GOT3 (cell line): Measurements from ENCODE around the gene DUS4L.

ENCODE experiments used
- DNase-seq: peaks from one replicate; lab custom pipeline; 2025; ENCODE audit warnings: mixed read lengths; lab: John Stamatoyannopoulos, UW

DUS4L gene

DNA sequence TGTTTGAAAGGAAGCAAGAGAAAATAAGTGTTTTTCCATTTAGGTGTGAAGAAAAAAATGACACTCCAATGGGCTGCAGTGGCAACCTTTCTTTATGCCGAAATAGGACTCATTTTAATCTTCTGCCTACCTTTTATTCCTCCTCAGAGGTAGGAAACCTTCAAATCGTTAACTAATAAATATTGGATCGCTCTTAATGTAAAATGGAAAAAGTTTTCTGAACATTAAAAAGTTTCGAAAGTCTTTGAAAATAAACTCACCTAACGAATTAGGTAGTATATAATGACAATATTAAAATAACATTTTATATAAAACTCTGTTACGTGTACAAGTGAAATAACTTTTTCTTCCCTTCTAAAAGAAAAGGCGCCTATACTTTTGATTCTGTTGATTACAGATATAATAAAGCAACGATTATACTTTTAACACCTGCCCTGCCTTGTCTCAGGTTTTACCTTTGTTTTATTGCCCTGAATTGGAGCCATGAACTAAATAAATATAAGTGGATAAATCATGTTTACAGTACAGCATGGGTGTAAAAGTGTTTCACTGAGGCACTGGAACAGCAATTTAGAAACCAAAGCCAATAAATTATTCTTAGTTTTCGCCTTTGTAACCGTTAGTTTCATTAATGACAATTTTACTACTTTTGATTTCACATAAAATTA lies 17.1 kb downstream of the DUS4L start:
- DNase-seq, result no peak

DNA sequence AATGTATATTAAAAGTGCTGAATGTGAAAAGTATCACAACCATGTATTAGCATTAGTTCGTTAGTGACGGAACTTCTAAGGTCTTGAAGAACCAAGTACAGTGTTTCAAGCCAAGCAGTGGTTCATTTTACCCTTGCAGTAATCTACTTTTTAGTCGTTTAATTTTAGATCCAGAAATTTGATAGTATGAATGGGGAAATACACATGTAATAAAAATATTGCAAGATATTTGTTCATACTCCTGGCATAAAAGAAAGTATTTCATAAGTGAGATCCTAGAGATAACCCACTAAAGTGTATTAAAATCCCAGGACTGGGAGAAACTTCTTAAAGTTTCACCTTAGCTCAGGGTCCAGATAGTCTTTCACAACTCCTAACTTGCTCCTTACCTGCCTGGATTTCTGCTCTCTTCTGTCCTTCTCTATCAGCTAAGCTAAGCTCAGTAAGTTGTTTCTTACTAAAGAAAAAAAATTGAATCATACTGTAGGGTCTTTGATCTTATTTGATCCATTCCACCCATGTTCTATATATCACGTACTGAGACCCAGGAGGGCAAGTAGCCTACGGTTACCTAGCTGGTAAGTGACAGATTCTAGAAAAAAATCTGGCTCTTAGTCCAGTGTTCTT lies 17.7 kb downstream of the DUS4L start:
- DNase-seq, result no peak

- DNase-seq, result no peak
These were observed 19.1 kb downstream of the DUS4L start for GRCh38 chr7:107582875-107583274.

GRCh38 chr7:107584716-107585115 lies 20.9 kb downstream of the DUS4L start:
- no peak for DNase-seq

GRCh38 chr7:107588529-107589130 lies 24.9 kb downstream of the DUS4L start:
- DNase-seq, result no peak

DNA sequence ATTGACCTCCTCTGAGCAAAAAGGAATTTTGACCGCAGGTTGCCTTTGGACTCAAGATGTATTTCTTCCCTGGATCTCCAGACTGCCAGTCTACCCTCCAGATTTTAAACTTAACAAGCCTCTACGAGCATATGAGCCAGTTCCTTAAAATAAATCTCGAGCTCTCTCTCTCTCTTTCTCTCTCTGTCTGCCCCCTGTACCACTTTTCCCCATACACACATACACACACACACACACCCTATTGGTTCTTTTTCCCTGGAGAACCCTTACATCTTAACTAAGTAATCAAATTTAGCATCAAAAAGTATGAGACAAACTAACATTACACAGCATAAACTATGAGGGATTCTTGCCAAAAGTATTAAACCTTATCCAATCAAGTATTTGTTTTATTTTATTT lies 27.6 kb downstream of the DUS4L start:
- no peak for DNase-seq

DNA sequence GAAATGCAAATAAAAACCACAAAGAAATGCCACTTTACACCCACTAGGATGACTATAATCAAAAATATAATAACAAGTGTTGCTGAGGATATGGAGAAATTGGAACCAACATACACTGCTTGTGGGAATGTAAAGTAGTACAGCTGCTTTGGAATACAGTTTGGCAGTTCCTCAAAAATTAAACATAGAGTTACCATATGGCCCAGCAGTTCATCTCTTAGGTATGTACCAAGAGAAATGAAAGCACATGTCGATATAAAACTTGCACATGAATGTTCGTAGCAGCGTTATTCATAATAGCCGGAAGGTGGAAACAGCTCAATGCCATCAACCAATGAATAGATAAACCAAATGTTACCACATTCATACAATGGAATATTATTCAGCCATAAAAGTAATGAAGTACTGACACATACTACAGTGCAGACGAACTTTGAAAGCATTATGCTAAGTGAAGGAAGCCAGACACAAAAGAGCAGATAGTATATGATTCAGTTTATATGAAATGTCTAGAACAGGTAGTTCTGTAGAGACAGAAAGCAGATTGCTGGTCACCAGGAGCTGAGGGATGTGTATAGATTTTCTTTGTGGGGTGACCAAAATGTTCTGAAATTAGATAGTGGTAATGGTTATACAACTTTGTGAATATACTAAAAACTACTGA lies 28.7 kb downstream of the DUS4L start:
- DNase-seq, result no peak

DNA sequence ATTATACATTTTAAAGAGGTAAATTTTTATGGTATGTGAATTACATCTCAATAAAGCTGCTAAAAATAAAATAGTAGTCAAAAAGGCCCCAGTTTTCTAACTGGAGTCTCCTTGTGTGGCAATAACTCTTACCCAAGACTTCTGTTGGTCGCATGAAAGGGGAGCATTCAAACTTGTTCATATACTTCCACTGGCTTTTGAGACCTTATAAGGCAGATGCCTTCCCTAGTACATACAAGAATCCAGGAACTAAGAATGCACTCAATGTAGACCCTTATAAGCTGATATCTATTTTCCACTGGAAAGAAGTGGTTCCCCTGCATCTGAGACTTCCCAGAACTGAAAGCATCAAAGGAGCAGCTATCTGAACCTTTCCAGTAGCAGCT lies 29.2 kb downstream of the DUS4L start:
- no peak for DNase-seq

- DNase-seq, result peak; percentile 11
These were observed 31.4 kb downstream of the DUS4L start for GRCh38 chr7:107594961-107595737.

DNA sequence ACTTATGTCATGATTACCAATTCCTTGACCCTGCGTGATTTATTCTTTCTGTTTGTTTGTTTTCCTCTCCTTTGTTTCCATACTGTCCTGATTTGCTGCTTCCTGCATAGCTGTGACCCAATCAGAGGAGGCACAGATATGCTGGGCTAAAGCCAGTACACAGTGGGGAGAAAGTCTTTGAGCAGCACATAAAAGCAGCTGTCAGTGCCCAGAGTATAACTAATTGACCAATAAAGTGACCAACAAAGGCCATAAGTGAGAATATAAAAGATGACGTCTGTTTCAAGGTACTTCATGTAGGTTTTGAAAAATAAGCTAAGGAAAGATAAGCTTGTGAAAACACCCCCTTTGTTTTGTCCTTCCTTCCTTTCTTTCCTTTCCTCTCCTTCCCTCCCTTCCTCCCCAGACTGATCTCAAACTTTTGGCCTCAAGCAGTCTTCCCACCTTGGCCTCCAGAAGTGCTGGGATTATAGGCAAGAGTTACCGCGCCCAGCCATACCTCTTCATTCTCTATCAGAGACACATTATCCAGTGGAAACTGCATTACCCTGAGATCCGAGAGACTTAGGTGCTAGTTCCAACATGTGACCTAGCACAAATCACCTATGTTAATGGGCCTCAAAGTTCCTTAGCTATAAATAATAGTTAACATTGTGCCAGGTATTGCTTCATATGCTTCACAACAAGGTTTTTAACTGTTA lies 33.3 kb downstream of the DUS4L start:
- DNase-seq, result no peak

DNA sequence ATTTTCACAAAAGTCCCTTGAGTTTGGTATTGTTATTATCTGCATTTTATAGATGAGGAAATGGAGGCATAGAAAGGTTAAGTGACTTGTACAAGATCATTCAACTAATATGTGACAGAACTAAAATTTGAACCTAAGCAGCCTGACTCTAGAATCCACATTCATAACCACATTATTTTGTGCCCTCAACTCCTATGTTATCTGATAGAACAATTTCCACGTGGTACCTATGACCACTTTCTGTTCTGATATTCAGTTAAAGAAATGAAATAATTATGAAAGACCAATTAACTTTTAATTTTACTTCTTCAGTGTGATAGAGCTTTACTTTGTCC lies 33.8 kb downstream of the DUS4L start:
- no peak for DNase-seq

- no peak for DNase-seq
These were observed 34.2 kb downstream of the DUS4L start for GRCh38 chr7:107597953-107598352.

GRCh38 chr7:107599262-107599661 lies 35.5 kb downstream of the DUS4L start:
- no peak for DNase-seq

GRCh38 chr7:107600816-107601215 lies 37.0 kb downstream of the DUS4L start:
- DNase-seq, result no peak

GRCh38 chr7:107605218-107605815 lies 41.5 kb downstream of the DUS4L start:
- no peak for DNase-seq

DNA sequence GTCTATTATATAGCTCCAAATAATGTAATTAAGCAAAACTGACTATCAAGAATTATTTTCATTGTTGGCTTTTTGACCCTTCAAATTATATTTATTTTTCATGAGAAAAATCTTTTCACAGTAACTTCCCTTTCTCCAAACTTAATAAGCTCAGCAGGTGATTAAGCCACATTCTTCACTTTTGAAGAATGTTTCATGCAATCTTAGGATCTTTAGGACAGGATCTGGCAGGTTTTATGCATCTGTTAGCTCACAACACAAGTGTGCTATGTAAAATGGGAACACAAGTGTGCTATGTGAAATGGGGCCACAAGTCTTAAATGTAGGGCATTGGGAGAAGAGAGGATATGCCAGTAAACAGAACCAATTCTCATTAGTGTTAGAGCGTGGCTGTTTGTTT lies 42.5 kb downstream of the DUS4L start:
- DNase-seq, result no peak

- no peak for DNase-seq
These were observed 46.1 kb downstream of the DUS4L start for GRCh38 chr7:107609811-107610261.

DNA sequence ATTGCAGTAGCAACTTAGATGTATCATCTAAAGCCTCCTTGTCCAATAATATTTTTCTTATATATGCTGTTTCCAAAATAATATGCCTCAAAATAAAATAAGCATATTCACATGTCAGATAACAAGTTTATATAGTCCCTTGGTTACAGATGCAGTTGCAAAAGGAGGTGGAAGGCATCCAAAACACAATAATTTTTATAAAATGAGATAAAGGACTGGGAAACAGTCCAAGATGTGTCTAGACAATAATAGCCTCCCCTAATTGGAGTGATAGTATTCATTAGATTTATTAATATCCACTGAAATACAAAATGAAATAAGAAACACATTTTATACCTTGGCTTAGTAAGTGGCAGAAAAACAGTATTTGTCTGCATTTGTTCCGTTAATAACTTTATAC lies 46.6 kb downstream of the DUS4L start:
- no peak for DNase-seq

DNA sequence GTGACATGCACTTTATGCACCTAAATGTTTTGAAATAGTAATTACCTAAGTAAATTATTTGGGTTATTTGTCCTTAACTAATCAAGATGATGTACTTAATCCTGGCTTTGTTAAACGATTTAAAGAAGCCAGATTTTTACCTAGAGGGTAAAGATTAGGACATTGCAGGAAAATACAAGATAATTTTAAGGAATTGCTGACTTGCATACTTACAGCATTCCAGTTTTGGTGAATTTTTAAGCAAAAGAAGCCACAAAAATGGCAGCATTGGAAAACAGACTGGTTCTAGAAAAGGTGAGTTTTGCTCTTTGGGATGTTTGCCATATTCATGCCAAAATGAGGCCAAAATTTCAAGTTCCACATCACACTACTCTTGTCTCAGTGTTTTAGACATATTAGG lies 49.7 kb downstream of the DUS4L start:
- DNase-seq, result no peak

- no peak for DNase-seq
These were observed 50.2 kb downstream of the DUS4L start for GRCh38 chr7:107613948-107614347.

- no peak for DNase-seq
These were observed 50.7 kb downstream of the DUS4L start for GRCh38 chr7:107614425-107614824.
